ENCODE measurements around the gene ALX4.

DNA sequence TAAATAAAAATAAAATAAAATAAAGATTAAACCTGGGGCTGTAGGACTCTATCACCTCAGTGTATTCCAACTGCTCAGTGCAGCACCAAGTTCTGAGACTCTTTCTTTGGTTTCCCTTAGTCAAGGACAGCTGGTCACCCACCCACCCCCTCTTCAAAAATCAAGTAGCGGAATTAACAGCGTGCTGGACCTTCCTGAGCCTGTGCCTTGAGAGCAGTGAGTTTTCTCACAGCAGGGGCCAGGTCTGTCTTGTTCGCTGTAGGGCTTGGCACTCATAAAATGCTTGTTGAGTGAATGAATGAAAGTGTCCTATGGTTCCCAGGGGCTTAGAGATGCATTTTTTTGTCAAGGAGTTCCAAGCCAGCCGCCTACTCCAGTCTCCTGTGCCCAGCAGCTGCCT is 2.9 kb upstream of the ALX4 start:
- TF ChIP-seq POLR2A (IDR thresholded peaks at IDR 0.05; ENCODE audit: low read depth, low read length), result no peak
- no peak for TF ChIP-seq TAF1 (IDR thresholded peaks at IDR 0.05; ENCODE audit: borderline replicate concordance, low read depth, low read length)

All from GM12892 (cell line).